Pons (tissue), 1 donor: ENCODE measurements around the gene GRIA3.
A peak's percentile ranks its signal among the peaks of the same experiment; 100 is the strongest.
"Not testable (repeated sequence)": the region's sequence is repeated elsewhere in the genome, so short reads cannot be mapped to it uniquely, and the experiment has no call there.

Experiments used
- DNase-seq: peaks from one replicate; pipeline ENCODE4 v3.0.0-alpha.2; 2016; ENCODE audit warnings: low spot score

GRIA3 gene

GRCh38 chrX:123468481-123468880 is 284.4 kb downstream of the GRIA3 start:
- DNase-seq: no peak

- no peak for DNase-seq
These were observed 291.1 kb downstream of the GRIA3 start for GRCh38 chrX:123475068-123475724.

- DNase-seq: no peak
These were observed 292.6 kb downstream of the GRIA3 start for GRCh38 chrX:123476611-123477219.

- no peak for DNase-seq
These were observed 293.6 kb downstream of the GRIA3 start for GRCh38 chrX:123477673-123478072.

- peak; percentile 32 for DNase-seq
These were observed 298.1 kb downstream of the GRIA3 start for GRCh38 chrX:123481913-123482851.

GRCh38 chrX:123486297-123486696 is 302.2 kb downstream of the GRIA3 start:
- DNase-seq: peak; percentile 12

- no peak for DNase-seq
These were observed 303.2 kb downstream of the GRIA3 start for GRCh38 chrX:123487236-123487635.

- no peak for DNase-seq
These were observed 303.6 kb downstream of the GRIA3 start for GRCh38 chrX:123487669-123488068.

GRCh38 chrX:123489011-123489410 is 304.9 kb downstream of the GRIA3 start:
- DNase-seq: no peak

- DNase-seq: no peak
These were observed 309.8 kb downstream of the GRIA3 start for GRCh38 chrX:123493857-123494256.

GRCh38 chrX:123499787-123500186 is 315.7 kb downstream of the GRIA3 start:
- DNase-seq: no peak

- no peak for DNase-seq
These were observed 320.0 kb downstream of the GRIA3 start for GRCh38 chrX:123504047-123504446.

GRCh38 chrX:123504630-123505270 is 320.7 kb downstream of the GRIA3 start:
- DNase-seq: no peak

- no peak for DNase-seq
These were observed 329.7 kb downstream of the GRIA3 start for GRCh38 chrX:123513585-123514278.

- DNase-seq: not testable (repeated sequence)
These were observed 330.2 kb downstream of the GRIA3 start for GRCh38 chrX:123514279-123514640.

GRCh38 chrX:123518791-123519190 is 334.7 kb downstream of the GRIA3 start:
- DNase-seq: no peak

- no peak for DNase-seq
These were observed 341.1 kb downstream of the GRIA3 start for GRCh38 chrX:123525123-123525725.

- not testable (repeated sequence) for DNase-seq
These were observed 346.6 kb downstream of the GRIA3 start for GRCh38 chrX:123530726-123531125.
